HG03378 (cell line): Measurements from ENCODE around the gene ABHD18.
"Not testable (repeated sequence)": the region's sequence is repeated elsewhere in the genome, so short reads cannot be mapped to it uniquely, and the experiment has no call there.

Experiments used
- ATAC-seq: cut with Tn5 transposase; IDR thresholded peaks from one replicate; pipeline ENCODE4 v1.9.1; 2021; ENCODE audit warnings: mild to moderate bottlenecking, moderate library complexity; ENCODE audit not compliant: unreplicated experiment

ABHD18 gene

GRCh38 chr4:128061566-128062536, 96.6 kb downstream of the ABHD18 start:
- ATAC-seq = peak; percentile 28

- ATAC-seq = not testable (repeated sequence)
These were observed 101.2 kb downstream of the ABHD18 start for GRCh38 chr4:128066453-128066820.

DNA sequence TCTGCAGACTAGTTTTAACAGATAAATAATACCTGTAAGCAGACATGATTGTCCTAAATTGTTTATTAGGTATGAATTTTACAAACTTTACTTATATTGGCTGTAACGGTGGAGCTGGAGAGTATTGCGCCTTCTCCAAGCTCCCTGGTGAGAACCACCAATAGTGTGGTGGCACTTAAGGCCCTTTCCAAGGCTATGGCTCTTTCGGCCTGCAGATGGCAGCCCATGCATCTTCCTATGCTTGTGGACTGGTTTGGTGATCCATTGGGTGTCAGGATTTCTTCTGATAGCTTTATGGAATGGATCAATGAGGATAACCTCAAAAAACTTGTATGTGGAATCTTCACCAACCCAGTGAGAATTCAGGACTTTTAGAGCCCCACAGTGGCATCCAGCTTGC, 103.7 kb downstream of the ABHD18 start:
- no peak for ATAC-seq

DNA sequence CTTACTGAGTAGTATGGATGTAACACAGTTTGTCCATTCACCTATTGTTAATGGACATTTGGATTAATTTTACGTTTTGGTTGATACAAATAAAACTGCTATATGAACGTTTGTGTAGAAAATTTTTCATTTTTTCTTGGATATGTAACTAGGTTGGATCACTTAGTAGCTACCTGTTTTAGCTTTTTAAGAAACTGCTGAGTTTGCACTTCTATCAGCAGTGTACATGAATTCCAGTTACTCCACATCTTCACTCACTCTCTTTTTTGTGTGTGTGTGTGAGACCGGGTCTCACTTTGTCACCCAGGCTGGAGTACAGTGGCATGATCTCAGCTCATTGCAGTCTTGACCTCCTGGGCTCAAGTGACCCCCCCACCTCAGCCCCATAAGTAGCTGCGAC, 111.3 kb downstream of the ABHD18 start:
- ATAC-seq = no peak
